GM18873 (cell line): ENCODE data around the gene SAXO1.

Source experiments
- ATAC-seq: cut with Tn5 transposase; IDR thresholded peaks from one replicate; pipeline ENCODE4 v1.9.1; 2021; ENCODE audit warnings: mild to moderate bottlenecking, moderate library complexity, moderate number of reproducible peaks; ENCODE audit not compliant: unreplicated experiment, low FRiP score

SAXO1 gene

DNA sequence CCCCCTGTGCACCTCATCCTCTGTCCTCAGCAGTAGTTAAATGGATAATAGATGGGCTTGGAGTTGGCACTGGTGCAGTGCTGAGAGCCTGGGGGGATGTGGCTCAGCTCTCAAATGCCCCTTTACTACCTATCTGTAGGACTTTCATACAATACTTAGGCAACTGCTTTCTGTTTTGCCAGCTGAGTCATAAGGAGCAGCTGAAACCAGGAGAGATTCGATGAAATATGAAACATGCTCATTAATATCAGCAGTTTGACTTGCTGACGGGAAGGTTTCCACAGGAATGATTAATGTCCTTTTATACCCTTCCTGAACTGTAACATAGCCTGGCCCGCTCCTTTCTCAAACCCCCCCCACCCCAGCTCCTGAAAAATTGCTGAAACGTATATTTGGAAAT is 142.6 kb downstream of the SAXO1 start:
- peak; percentile 93 for ATAC-seq

- no peak for ATAC-seq
Measured at GRCh38 chr9:18889550-18889949, 143.5 kb downstream of the SAXO1 start.

DNA sequence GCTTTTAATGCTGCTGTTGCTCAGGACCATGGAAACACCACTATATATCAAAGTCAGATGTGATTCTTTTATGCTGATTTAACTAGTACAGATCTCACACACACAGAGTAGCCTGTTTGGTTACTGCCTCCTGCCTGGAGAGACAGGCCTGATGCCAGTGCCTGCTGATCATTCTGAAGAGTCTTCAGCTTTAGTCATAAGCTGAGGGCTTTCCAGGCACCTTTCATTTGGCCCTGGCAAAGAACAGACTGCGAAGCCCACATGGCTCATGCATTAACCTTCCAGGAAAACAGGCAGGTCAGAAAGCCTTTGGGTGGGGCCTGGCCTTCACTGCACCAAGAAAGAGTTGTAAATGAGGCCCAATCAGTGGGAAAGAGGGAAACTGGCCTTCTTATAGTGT is 144.7 kb downstream of the SAXO1 start:
- no peak for ATAC-seq

GRCh38 chr9:18887546-18887945 is 145.5 kb downstream of the SAXO1 start:
- no peak for ATAC-seq

- ATAC-seq, result no peak
Measured at GRCh38 chr9:18881758-18882157, 151.3 kb downstream of the SAXO1 start.

DNA sequence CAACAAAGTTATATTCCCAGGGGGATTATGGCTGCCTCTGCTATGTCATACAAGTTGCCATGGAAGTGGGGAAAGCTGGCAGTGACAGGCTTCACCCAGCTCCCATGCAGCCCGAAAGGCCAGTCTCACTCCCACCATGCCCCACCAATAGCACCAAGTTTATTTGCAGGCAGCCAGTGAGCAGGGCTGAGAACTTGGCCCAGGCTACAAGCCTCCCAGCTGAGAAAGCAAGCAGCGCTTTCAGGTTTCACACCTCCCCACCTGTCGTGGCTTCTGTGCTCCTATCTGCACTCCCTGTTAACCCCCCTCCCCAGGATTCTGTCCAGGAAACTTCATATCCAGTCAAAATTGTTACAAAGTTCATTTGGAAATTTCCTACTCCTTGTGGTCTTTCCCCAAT is 155.0 kb downstream of the SAXO1 start:
- ATAC-seq, result no peak
